ENCODE results near the gene FAM25A.
"Not testable (repeated sequence)": the region's sequence is repeated elsewhere in the genome, so short reads cannot be mapped to it uniquely, and the experiment has no call there.

Gene FAM25A

GRCh38 chr10:87013528-87013927 lies 6.6 kb upstream of the FAM25A start:
- not testable (repeated sequence) for H3K9ac ChIP-seq (ENCODE audit: low read depth, low read length); H3K27ac ChIP-seq (ENCODE audit: low read depth, low read length); H3K4me3 ChIP-seq (ENCODE audit: low read depth, low read length); H3K9me3 ChIP-seq (ENCODE audit: control insufficient read depth, insufficient read depth, low read length); H3K4me1 ChIP-seq (ENCODE audit: control insufficient read depth, insufficient read depth, low read length); H3K36me3 ChIP-seq (ENCODE audit: control insufficient read depth, insufficient read depth, low read length); H3K27me3 ChIP-seq (ENCODE audit: control insufficient read depth, insufficient read depth, low read length)

- not testable (repeated sequence) for H3K4me1 ChIP-seq (ENCODE audit: control insufficient read depth, insufficient read depth, low read length); H3K4me3 ChIP-seq (ENCODE audit: low read depth, low read length); H3K27ac ChIP-seq (ENCODE audit: low read depth, low read length); H3K36me3 ChIP-seq (ENCODE audit: control insufficient read depth, insufficient read depth, low read length); H3K9ac ChIP-seq (ENCODE audit: low read depth, low read length); H3K9me3 ChIP-seq (ENCODE audit: control insufficient read depth, insufficient read depth, low read length); H3K27me3 ChIP-seq (ENCODE audit: control insufficient read depth, insufficient read depth, low read length)
These were observed 4.9 kb upstream of the FAM25A start for GRCh38 chr10:87014986-87015716.

- H3K36me3 ChIP-seq (ENCODE audit: control insufficient read depth, insufficient read depth, low read length); H3K4me1 ChIP-seq (ENCODE audit: control insufficient read depth, insufficient read depth, low read length); H3K27ac ChIP-seq (ENCODE audit: low read depth, low read length); H3K4me3 ChIP-seq (ENCODE audit: low read depth, low read length); H3K27me3 ChIP-seq (ENCODE audit: control insufficient read depth, insufficient read depth, low read length); H3K9ac ChIP-seq (ENCODE audit: low read depth, low read length); H3K9me3 ChIP-seq (ENCODE audit: control insufficient read depth, insufficient read depth, low read length): not testable (repeated sequence)
These were observed 2.0 kb upstream of the FAM25A start for GRCh38 chr10:87018127-87018526.

GRCh38 chr10:87019066-87019465 lies 1.0 kb upstream of the FAM25A start:
- H3K27me3 ChIP-seq (ENCODE audit: control insufficient read depth, insufficient read depth, low read length); H3K36me3 ChIP-seq (ENCODE audit: control insufficient read depth, insufficient read depth, low read length); H3K4me3 ChIP-seq (ENCODE audit: low read depth, low read length); H3K9me3 ChIP-seq (ENCODE audit: control insufficient read depth, insufficient read depth, low read length); H3K9ac ChIP-seq (ENCODE audit: low read depth, low read length); H3K27ac ChIP-seq (ENCODE audit: low read depth, low read length); H3K4me1 ChIP-seq (ENCODE audit: control insufficient read depth, insufficient read depth, low read length): not testable (repeated sequence)

GRCh38 chr10:87019504-87019903 lies 590 bp upstream of the FAM25A start:
- H3K9me3 ChIP-seq (ENCODE audit: control insufficient read depth, insufficient read depth, low read length); H3K27ac ChIP-seq (ENCODE audit: low read depth, low read length); H3K36me3 ChIP-seq (ENCODE audit: control insufficient read depth, insufficient read depth, low read length); H3K27me3 ChIP-seq (ENCODE audit: control insufficient read depth, insufficient read depth, low read length); H3K4me3 ChIP-seq (ENCODE audit: low read depth, low read length); H3K9ac ChIP-seq (ENCODE audit: low read depth, low read length); H3K4me1 ChIP-seq (ENCODE audit: control insufficient read depth, insufficient read depth, low read length): not testable (repeated sequence)

- not testable (repeated sequence) for H3K27me3 ChIP-seq (ENCODE audit: control insufficient read depth, insufficient read depth, low read length); H3K4me3 ChIP-seq (ENCODE audit: low read depth, low read length); H3K9me3 ChIP-seq (ENCODE audit: control insufficient read depth, insufficient read depth, low read length); H3K9ac ChIP-seq (ENCODE audit: low read depth, low read length); H3K36me3 ChIP-seq (ENCODE audit: control insufficient read depth, insufficient read depth, low read length); H3K4me1 ChIP-seq (ENCODE audit: control insufficient read depth, insufficient read depth, low read length)
- H3K27ac ChIP-seq (ENCODE audit: low read depth, low read length) = peak overlapping the region; percentile 90
These were observed 5.3 kb downstream of the FAM25A start for GRCh38 chr10:87025285-87025958.

GRCh38 chr10:87026747-87027508 lies 6.8 kb downstream of the FAM25A start:
- not testable (repeated sequence) for H3K9me3 ChIP-seq (ENCODE audit: control insufficient read depth, insufficient read depth, low read length); H3K36me3 ChIP-seq (ENCODE audit: control insufficient read depth, insufficient read depth, low read length); H3K4me1 ChIP-seq (ENCODE audit: control insufficient read depth, insufficient read depth, low read length); H3K4me3 ChIP-seq (ENCODE audit: low read depth, low read length); H3K27me3 ChIP-seq (ENCODE audit: control insufficient read depth, insufficient read depth, low read length); H3K9ac ChIP-seq (ENCODE audit: low read depth, low read length); H3K27ac ChIP-seq (ENCODE audit: low read depth, low read length)

- not testable (repeated sequence) for H3K4me3 ChIP-seq (ENCODE audit: low read depth, low read length); H3K36me3 ChIP-seq (ENCODE audit: control insufficient read depth, insufficient read depth, low read length); H3K27ac ChIP-seq (ENCODE audit: low read depth, low read length); H3K27me3 ChIP-seq (ENCODE audit: control insufficient read depth, insufficient read depth, low read length); H3K4me1 ChIP-seq (ENCODE audit: control insufficient read depth, insufficient read depth, low read length); H3K9me3 ChIP-seq (ENCODE audit: control insufficient read depth, insufficient read depth, low read length); H3K9ac ChIP-seq (ENCODE audit: low read depth, low read length)
These were observed 10.3 kb downstream of the FAM25A start for GRCh38 chr10:87030419-87030818.

GRCh38 chr10:87030912-87031635 lies 11.0 kb downstream of the FAM25A start:
- H3K36me3 ChIP-seq (ENCODE audit: control insufficient read depth, insufficient read depth, low read length) = no peaks in the 10 kb centered on the region
- H3K9ac ChIP-seq (ENCODE audit: low read depth, low read length) = no peak overlapping the region
- H3K27me3 ChIP-seq (ENCODE audit: control insufficient read depth, insufficient read depth, low read length) = no peaks in the 10 kb centered on the region
- H3K4me1 ChIP-seq (ENCODE audit: control insufficient read depth, insufficient read depth, low read length) = no peaks in the 10 kb centered on the region
- H3K4me3 ChIP-seq (ENCODE audit: low read depth, low read length) = no peak overlapping the region
- no peak overlapping the region for H3K27ac ChIP-seq (ENCODE audit: low read depth, low read length)
- 0 out of 2 replicates have a peak, but pooled peaks cover 2% of the 10 kb centered on the region for H3K9me3 ChIP-seq (ENCODE audit: control insufficient read depth, insufficient read depth, low read length)

GRCh38 chr10:87036623-87037022 lies 16.5 kb downstream of the FAM25A start:
- Histone ChIP-seq H3K27ac (ENCODE audit: low read depth, low read length) (no peak overlapping the region), H3K4me3 (ENCODE audit: low read depth, low read length) (no peak overlapping the region), H3K27me3 (ENCODE audit: control insufficient read depth, insufficient read depth, low read length) (no peaks in the 10 kb centered on the region), H3K36me3 (ENCODE audit: control insufficient read depth, insufficient read depth, low read length) (no peaks in the 10 kb centered on the region), H3K9ac (ENCODE audit: low read depth, low read length) (no peak overlapping the region), H3K9me3 (ENCODE audit: control insufficient read depth, insufficient read depth, low read length) (0 out of 2 replicates have a peak, but pooled peaks cover 2% of the 10 kb centered on the region), H3K4me1 (ENCODE audit: control insufficient read depth, insufficient read depth, low read length) (no peaks in the 10 kb centered on the region)

All from HUES48 (cell line).